Measurements from ENCODE around the gene FITM1. TPM values are rescaled to one million over a fixed set of nuclear protein-coding genes. Genes with fewer than 3 reads are reported as not detected.

FITM1 gene
- total RNA-seq, 2 donors from 2014 or later = 1.1 TPM; not detected in 1

GRCh38 chr14:24138396-24139271 lies 8.2 kb downstream of the FITM1 start:
- Histone ChIP-seq H3K36me3 (ENCODE audit: control insufficient read depth, insufficient read depth, low read length) (peaks cover 29% of the 10 kb centered on the region), H3K9ac (ENCODE audit: extremely low read depth, low read length, poor library complexity, severe bottlenecking) (no peak overlapping the region), H3K27me3 (ENCODE audit: control insufficient read depth, insufficient read depth, low read length, poor library complexity, severe bottlenecking) (no peaks in the 10 kb centered on the region), H3K4me1 (ENCODE audit: control insufficient read depth, insufficient read depth, low read length) (no peaks in the 10 kb centered on the region), H3K27ac (ENCODE audit: low read depth, low read length) (no peak overlapping the region), H3K4me3 (ENCODE audit: low read length) (no peak overlapping the region), H3K9me3 (ENCODE audit: control insufficient read depth, low read length) (no peaks in the 10 kb centered on the region)
- Mint-ChIP-seq H3K27me3 (ENCODE audit: insufficient read depth) (no peaks in the 10 kb centered on the region), H3K4me1 (peaks cover 20% of the 10 kb centered on the region), H3K36me3 (ENCODE audit: low read depth) (peaks cover 28% of the 10 kb centered on the region), H3K27ac (no peak overlapping the region), H3K9me3 (no peaks in the 10 kb centered on the region), H3K4me3 (peak overlapping the region; percentile 99)
- 93 to 94% methylated on average over 8 to 13 of the region's 13 CpGs for WGBS, 2 experiments (ENCODE audit: insufficient coverage in 1 of 2, insufficient read length in 1 of 2)
- TF ChIP-seq CTCF (conservative IDR thresholded peaks at IDR 0.05) = no peak
- DNase-seq = no peak

GRCh38 chr14:24139272-24139934 lies 8.9 kb downstream of the FITM1 start:
- no peak overlapping the region for H3K9ac ChIP-seq (ENCODE audit: extremely low read depth, low read length, poor library complexity, severe bottlenecking)
- H3K27me3 Mint-ChIP-seq (ENCODE audit: insufficient read depth) = no peaks in the 10 kb centered on the region
- no peak for DNase-seq

More at GRCh38 chr14:24139272-24139934, 8.9 kb downstream of the FITM1 start:
- WGBS, 2 experiments (ENCODE audit: insufficient coverage in 1 of 2, insufficient read length in 1 of 2) = 95% methylated on average over 9 of the region's 9 CpGs; no CpG with 5 or more reads in 1 of the 2 experiments
- H3K4me3 Mint-ChIP-seq = peak overlapping the region; percentile 99
- Histone ChIP-seq H3K4me3 (ENCODE audit: low read length) (peak overlapping the region; percentile 98), H3K4me1 (ENCODE audit: control insufficient read depth, insufficient read depth, low read length) (no peaks in the 10 kb centered on the region), H3K27ac (ENCODE audit: low read depth, low read length) (no peak overlapping the region), H3K27me3 (ENCODE audit: control insufficient read depth, insufficient read depth, low read length, poor library complexity, severe bottlenecking) (no peaks in the 10 kb centered on the region), H3K36me3 (ENCODE audit: control insufficient read depth, insufficient read depth, low read length) (peaks cover 37% of the 10 kb centered on the region), H3K9me3 (ENCODE audit: control insufficient read depth, low read length) (no peaks in the 10 kb centered on the region)
- no peak overlapping the region for H3K27ac Mint-ChIP-seq
- no peaks in the 10 kb centered on the region for H3K9me3 Mint-ChIP-seq
- peaks cover 33% of the 10 kb centered on the region for H3K36me3 Mint-ChIP-seq (ENCODE audit: low read depth)
- H3K4me1 Mint-ChIP-seq = peaks cover 20% of the 10 kb centered on the region
- peak; percentile 46 for TF ChIP-seq CTCF (conservative IDR thresholded peaks at IDR 0.05)
